SK-N-MC (cell line): ENCODE measurements around the gene KCNG1.

Source experiments
- DNase-seq: peaks from one replicate; pipeline ENCODE4 v3.0.0-alpha.2; 2011; ENCODE audit warnings: low read depth, low spot score
- H3K27ac ChIP-seq: fragments of 200-600 bp; sonication (generic); 2 replicates; pipeline ENCODE4 v1.5.1; 2016; ENCODE audit warnings: mixed run types
- H3K36me3 ChIP-seq: fragments of 200-600 bp; sonication (generic); 2 replicates; pipeline ENCODE4 v1.6.1; 2017; ENCODE audit warnings: antibody characterized with exemption, low read length, mixed read lengths; ENCODE audit not compliant: insufficient read depth
- H3K4me3 ChIP-seq: fragments of 200-600 bp; sonication (generic); 2 replicates; pipeline ENCODE4 v1.5.1; 2016
- H3K9ac ChIP-seq: fragments of 200-600 bp; sonication (generic); 2 replicates; pipeline ENCODE4 v1.8.0; 2017; ENCODE audit warnings: mixed run types, mixed read lengths; ENCODE audit not compliant: insufficient read length
- H3K9me3 ChIP-seq: fragments of 200-600 bp; sonication (generic); 2 replicates; pipeline ENCODE4 v1.6.1; 2017; ENCODE audit warnings: low read depth, mild to moderate bottlenecking, antibody characterized with exemption, low read length, moderate library complexity, mixed read lengths
- EZH2 ChIP-seq: fragments of 200-600 bp; sonication (generic); IDR thresholded peaks from one replicate; pipeline ENCODE4 v1.6.1; 2017; ENCODE audit warnings: antibody characterized with exemption
- FOXP2 ChIP-seq: optimal IDR thresholded peaks from 2 replicates; pipeline ENCODE3; 2011; ENCODE audit warnings: mild to moderate bottlenecking, moderate library complexity; ENCODE audit not compliant: insufficient read depth; ENCODE audit errors: extremely low read length, control extremely low read depth
- POLR2AphosphoS5 ChIP-seq: IDR thresholded peaks from 2 replicates; pipeline ENCODE4 v1.6.1; 2012; ENCODE audit warnings: mild to moderate bottlenecking, low read depth, low read length, borderline replicate concordance

Gene KCNG1

DNA sequence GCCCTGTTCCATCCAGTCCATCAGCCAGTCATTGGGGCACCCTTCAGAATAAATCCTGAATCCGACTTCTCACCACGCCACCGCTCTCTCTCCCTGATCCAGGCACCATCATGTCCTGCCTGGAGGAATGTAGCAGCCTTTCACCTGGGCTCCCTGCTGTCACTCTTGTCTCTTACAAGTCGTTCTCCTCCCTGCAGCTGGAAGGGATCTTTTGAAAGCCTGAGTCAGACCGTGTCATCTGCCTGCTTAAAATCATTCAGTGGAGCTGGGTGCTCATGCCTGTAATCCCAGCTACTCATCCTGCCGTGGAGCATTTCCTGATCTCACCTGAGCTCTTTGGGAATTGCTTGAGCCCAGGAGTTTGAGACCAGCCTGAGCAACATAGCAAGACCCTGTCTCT, 19.2 kb upstream of the KCNG1 start:
- Histone ChIP-seq H3K9me3 (no peaks in the 10 kb centered on the region), H3K4me3 (no peak overlapping the region), H3K27ac (no peak overlapping the region), H3K36me3 (no peaks in the 10 kb centered on the region), H3K9ac (no peak overlapping the region)
- no peak for DNase-seq
- TF ChIP-seq POLR2AphosphoS5: no peak
- TF ChIP-seq FOXP2: no peak
- TF ChIP-seq EZH2: no peak

GRCh38 chr20:51037532-51038115, 14.7 kb upstream of the KCNG1 start:
- no peak overlapping the region for H3K4me3 ChIP-seq
- TF ChIP-seq POLR2AphosphoS5: no peak
- no peak for TF ChIP-seq EZH2
- no peak for TF ChIP-seq FOXP2
- H3K9me3 ChIP-seq: no peaks in the 10 kb centered on the region
- H3K36me3 ChIP-seq: no peaks in the 10 kb centered on the region
- no peak for DNase-seq
- no peak overlapping the region for H3K27ac ChIP-seq
- H3K9ac ChIP-seq: no peak overlapping the region

- Histone ChIP-seq H3K9me3 (no peaks in the 10 kb centered on the region), H3K36me3 (no peaks in the 10 kb centered on the region), H3K4me3 (no peak overlapping the region), H3K9ac (no peak overlapping the region), H3K27ac (no peak overlapping the region)
- no peak for TF ChIP-seq POLR2AphosphoS5
- TF ChIP-seq FOXP2: no peak
- TF ChIP-seq EZH2: no peak
- no peak for DNase-seq
These were observed 14.1 kb upstream of the KCNG1 start for GRCh38 chr20:51036827-51037531.

DNA sequence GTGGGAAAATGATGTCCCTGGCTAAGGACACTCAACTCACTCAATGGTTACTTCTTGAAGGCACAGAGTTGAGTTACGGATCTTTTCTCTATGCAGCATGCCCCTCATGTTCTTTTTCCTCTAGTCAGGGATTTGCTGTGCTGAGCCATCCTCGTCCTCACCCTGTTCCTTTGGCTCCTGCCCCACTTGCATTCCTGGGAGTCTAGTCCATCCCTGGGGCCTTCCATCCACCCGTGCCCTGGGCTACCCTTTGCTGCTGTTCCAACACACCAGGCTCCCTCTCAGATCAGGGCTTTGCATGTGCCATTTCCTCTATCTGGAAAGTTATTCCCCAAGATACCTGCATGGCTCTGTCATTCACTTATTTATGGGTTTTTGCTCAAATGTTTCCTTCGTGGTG, 13.3 kb upstream of the KCNG1 start:
- H3K9ac ChIP-seq: no peak overlapping the region
- no peak overlapping the region for H3K27ac ChIP-seq
- DNase-seq: no peak

GRCh38 chr20:51034988-51035656, 12.2 kb upstream of the KCNG1 start:
- H3K9ac ChIP-seq: no peak overlapping the region
- no peaks in the 10 kb centered on the region for H3K9me3 ChIP-seq

More for the DNA sequence above, 13.3 kb upstream of the KCNG1 start:
- TF ChIP-seq POLR2AphosphoS5: no peak
- TF ChIP-seq EZH2: no peak
- TF ChIP-seq FOXP2: no peak
- no peaks in the 10 kb centered on the region for H3K9me3 ChIP-seq
- no peak overlapping the region for H3K4me3 ChIP-seq
- no peaks in the 10 kb centered on the region for H3K36me3 ChIP-seq

DNA sequence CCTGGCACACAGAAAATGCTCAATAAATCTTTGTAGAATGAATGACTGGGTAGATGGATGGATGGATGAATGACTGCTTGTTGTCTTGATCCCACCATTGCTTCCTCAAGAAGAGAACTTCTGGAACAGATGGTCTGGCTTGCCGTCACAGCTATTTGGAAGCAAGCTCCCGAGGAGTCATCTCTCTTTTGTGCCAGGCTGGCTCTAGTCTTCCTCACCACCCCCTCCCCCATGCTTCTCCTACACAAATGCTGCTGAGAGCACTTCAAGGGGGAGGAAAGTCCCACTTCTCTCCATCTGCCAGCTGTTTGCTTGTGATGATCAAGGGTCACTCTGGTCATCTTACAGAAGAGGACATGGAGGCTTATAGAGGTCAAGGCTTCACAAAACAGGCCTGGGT, 11.6 kb upstream of the KCNG1 start:
- Histone ChIP-seq H3K9me3 (no peaks in the 10 kb centered on the region), H3K36me3 (no peaks in the 10 kb centered on the region), H3K9ac (no peak overlapping the region), H3K4me3 (no peak overlapping the region), H3K27ac (peak overlapping the region; percentile 79)
- no peak for DNase-seq
- TF ChIP-seq POLR2AphosphoS5 (no peak), EZH2 (no peak), FOXP2 (no peak)

More at GRCh38 chr20:51034988-51035656, 12.2 kb upstream of the KCNG1 start:
- no peak overlapping the region for H3K4me3 ChIP-seq
- H3K27ac ChIP-seq: peak overlapping the region; percentile 79; the same call in 1 of the 2 replicates
- no peaks in the 10 kb centered on the region for H3K36me3 ChIP-seq
- TF ChIP-seq FOXP2 (no peak), POLR2AphosphoS5 (no peak), EZH2 (no peak)
- DNase-seq: no peak

- no peak overlapping the region for H3K4me3 ChIP-seq
- no peak for DNase-seq
- TF ChIP-seq FOXP2 (no peak), POLR2AphosphoS5 (no peak), EZH2 (no peak)
- no peak overlapping the region for H3K9ac ChIP-seq
- H3K36me3 ChIP-seq: no peaks in the 10 kb centered on the region
- no peaks in the 10 kb centered on the region for H3K9me3 ChIP-seq
- no peak overlapping the region for H3K27ac ChIP-seq
These were observed 7.3 kb upstream of the KCNG1 start for GRCh38 chr20:51029963-51030920.

- Histone ChIP-seq H3K36me3 (no peaks in the 10 kb centered on the region), H3K4me3 (no peak overlapping the region), H3K9me3 (no peaks in the 10 kb centered on the region), H3K27ac (no peak overlapping the region), H3K9ac (no peak overlapping the region)
- no peak for DNase-seq
- TF ChIP-seq FOXP2 (no peak), EZH2 (no peak), POLR2AphosphoS5 (no peak)
These were observed 6.6 kb upstream of the KCNG1 start for GRCh38 chr20:51029556-51029955.
